Epithelial cell of prostate (primary cell): ENCODE measurements around the gene SNRNP70.
"Not testable (repeated sequence)": the region's sequence is repeated elsewhere in the genome, so short reads cannot be mapped to it uniquely, and the experiment has no call there.

Source experiments
- DNase-seq: peaks from one replicate; pipeline ENCODE4 v3.0.0-alpha.2; 2011; ENCODE audit warnings: low read depth, low spot score
- H3K27ac ChIP-seq: fragments of 450-650 bp; 2 replicates; pipeline ENCODE4 v1.5.1; 2017; ENCODE audit warnings: mild to moderate bottlenecking

SNRNP70 gene

DNA sequence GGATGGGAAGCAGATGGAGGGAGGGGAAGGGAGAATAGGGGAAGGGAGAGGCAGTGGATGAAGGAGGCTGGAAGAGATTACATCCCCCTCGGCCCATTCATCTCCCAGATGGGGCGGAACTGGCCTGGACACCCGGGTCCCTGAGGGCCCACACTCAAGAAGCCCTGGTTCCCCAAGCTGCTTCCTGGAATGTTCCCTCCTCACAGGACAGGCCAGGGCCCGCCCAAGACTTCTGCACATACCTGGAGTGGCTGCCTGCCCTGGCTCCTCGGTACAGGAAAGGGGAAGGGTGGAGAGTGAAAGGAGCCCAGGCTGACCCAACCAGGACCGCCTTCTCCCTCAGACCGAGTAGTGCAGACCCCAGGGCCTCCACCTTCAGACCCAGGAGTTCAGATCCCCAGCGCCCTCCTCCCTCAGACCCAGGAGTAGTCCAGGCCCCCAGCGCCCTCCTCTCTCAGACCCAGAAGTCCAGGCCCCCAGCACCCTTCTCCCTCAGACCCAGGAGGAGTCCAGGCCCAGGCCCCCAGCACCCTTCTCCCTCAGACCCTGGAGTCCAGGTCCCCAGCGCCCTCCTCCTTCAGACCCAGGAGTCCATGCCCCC is 21.1 kb upstream of the SNRNP70 start:
- H3K27ac ChIP-seq = peak overlapping the region; percentile 92
- no peak for DNase-seq

DNA sequence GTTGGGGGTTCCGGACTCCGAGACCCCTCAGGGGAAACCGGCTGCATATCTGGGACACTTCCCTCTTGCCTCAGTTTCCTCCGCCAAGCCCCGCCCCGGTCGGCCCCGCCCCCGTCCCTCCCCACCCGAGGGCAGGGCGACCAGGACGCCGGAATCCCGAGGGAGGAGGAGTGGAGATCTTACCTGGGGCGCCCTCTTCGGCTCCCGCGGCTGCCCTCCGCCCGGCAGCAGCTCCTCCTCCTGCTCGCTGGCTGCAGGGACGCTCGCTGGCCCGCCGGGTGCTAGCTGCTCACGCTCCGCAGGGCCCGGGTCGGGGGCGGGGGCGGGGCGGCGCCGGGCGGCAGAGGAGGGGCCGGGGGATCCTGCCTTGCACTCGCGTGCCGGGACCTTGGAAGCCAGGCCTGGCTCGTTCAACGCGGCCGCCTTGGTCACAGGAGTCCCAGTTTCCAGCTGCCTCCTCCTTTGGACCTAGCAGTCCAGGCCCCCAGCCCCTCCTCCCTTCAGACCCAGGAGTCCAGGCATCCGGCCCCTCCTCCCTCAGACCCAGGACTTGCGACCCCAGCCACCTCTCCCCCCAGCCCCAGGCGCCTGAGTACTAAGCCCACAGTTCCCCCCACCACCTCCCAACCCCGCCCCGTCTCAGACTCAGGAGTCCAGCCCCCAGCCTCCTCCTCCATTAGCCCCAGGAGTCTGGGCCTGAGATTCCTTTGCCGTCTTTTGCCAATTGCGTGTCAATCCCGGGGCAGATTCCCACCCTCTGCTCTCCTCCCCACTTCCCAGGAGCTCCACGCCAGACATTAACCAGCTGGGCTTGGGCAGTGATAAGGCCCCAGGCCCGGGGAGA is 20.3 kb upstream of the SNRNP70 start, which contains the start of gene NTF4:
Gene NTF4, minus strand, starts transcription at position 51 of the 844 bp plus-strand sequence. CDS start 2,821 bp downstream, outside the sequence.
- H3K27ac ChIP-seq = peak within 1 kb of the TSS; percentile 92

DNA sequence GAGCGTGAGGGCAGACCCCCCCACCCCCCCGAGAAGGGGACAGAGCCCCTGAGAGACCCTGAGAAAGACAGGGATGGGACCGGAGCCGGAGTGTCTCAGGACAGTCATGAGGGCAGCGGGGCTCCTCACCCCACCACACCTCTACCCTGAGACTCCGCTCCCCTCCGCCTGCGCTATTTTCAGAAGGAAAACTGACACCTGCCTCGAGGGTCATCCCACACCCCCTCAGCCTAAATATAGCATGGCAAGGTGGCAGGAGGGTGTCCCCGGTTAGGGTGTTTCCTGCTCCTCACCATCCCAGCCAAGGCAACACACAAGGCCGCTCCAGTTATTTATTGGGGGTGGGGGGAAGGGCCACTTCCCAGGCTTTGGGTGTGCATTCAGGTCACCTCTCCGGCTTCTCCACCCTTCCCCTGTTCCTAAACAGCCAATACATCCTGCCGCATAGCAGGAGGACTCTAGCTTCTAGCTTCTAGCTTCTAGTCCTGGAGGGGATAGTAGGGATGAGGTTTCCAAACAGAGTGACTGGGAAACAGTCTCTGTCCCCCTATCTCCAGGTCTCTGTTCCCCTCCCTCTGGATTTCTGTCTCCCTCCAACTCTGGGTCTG is 19.2 kb upstream of the SNRNP70 start:
- no peak overlapping the region for H3K27ac ChIP-seq
- no peak for DNase-seq

More for the DNA sequence above, 20.3 kb upstream of the SNRNP70 start, which contains the start of gene NTF4:
- no peak for DNase-seq

DNA sequence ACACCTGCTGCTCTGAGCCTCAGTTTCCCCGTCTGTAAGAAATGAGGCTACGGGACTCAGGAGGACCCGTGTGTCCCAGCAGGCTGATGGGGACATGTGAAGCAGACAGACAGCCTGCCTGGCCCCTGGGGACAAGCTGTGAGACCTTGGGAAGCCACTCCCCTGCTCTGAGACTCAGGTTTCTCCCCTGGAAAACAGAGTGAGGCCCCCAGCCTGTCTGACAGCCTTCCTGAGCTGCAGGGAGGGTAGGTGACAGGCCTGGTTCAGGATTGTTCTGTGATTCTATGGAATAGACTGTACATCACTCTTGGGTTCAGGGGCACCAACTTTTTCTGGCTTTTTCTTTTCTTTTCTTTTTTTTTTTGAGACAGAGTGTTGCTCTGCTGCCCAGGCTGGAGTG is 17.7 kb upstream of the SNRNP70 start:
- H3K27ac ChIP-seq = no peak overlapping the region
- DNase-seq = no peak

DNA sequence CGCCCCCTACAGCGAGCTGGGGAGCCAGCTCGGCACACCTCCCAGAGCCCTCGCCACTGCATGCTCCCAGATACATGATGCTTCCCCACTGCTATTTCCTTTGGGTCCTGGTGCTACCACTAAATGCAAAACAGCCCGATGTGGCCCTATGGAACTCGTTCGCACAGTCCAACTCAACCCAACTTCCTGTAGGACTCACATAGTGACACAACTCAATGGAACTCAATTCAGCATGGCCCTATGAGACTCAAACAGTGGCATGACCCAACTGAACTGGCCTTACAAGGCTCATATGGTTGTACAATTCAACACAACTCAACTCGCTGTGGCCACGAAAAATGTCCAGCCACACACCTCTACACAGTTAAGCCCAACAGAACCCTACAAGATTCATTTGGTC is 16.2 kb upstream of the SNRNP70 start:
- no peak overlapping the region for H3K27ac ChIP-seq
- no peak for DNase-seq

DNA sequence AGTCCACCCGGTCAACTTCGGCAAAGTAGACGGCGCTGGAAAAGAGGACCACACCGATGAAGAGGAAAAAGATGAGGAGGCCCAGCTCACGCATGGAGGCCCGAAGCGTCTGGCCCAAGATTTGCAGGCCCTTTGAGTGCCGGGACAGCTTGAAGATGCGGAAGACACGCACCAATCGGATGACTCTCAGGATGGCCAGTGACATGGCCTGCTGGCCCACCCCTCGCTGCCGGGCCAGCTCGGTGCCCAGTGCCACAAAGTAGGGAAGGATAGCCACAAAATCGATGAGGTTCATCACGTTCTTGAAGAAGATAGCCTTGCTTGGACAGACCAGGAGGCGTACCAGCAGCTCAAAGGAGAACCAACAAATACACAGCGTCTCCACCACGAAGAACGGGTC is 14.8 kb upstream of the SNRNP70 start:
- H3K27ac ChIP-seq = no peak overlapping the region
- no peak for DNase-seq

DNA sequence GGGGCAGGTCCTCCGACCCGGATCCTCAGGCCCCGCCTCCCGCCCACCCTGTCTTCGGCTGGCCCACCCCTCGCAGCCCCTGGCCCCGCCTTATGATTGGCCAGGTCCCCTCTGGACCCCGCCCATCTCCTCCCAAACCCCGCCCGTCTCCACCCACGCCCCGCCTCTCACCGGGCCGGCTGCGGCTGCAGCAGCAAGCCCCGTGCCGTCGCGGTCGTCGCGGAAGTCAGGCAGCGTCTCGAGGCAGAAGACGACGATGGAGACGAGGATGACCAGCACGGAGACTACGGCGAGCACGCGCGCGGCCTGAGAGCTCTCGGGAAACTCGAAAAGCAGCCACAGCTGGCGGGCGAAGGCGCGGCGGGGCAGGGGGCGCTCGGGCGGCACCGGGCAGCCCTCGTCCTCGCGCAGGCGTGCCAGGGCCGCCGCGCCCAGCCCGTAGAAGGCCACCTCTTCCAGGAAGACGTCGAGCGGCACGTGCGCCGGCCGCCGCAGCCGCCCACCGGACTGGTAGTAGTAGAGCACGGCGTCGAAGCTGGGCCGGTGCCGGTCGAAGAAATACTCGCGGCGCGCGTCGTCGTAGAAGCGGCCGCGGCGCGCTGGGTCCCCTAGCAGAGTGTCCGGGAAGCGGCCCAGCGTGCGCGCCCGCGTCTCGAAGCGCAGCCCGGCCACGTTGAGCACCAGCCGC is 13.2 kb upstream of the SNRNP70 start:
- no peak for DNase-seq
- H3K27ac ChIP-seq = no peak overlapping the region

DNA sequence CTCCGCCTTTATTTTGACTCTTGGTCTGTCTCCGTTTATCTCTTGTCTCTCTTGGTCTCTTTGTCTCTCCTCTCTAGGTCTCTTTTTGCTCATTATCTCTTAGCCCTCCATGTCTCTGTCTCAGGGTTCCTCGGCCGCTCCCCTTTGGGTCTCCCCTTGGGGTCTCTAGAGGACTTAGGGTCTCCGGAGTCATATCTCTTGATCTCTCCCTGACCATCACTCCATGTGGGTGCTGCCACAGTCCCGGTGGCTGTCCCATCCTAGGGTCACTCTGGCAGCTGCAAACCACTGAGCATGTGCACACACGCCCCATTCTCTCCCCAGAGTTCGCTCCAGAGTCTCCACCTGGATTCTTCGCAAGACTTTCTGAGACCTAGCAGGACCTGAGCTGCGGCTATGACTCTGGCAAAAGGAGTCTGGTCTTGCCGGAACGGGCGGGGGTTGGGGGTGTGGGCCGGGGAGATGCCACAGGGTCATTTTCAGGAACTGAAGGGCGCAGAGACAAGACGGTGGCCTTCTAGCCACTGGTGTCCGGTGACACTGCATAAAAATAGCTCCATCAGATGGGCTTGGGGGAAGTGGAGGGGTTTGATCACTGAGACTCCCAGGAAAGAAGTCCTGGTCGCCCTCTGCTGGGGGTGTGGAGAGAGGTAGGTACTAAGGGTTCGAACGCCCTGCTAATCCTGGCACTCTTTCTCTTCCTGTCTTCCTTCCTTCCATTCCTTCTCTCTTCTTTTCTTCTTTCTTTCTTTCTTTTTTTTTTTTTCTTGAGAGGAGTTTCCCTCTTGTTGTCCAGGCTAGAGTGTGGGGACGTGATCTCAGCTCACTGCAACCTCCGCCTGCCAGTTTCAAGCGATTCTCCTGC is 11.5 kb upstream of the SNRNP70 start:
- no peak for DNase-seq
- no peak overlapping the region for H3K27ac ChIP-seq

DNA sequence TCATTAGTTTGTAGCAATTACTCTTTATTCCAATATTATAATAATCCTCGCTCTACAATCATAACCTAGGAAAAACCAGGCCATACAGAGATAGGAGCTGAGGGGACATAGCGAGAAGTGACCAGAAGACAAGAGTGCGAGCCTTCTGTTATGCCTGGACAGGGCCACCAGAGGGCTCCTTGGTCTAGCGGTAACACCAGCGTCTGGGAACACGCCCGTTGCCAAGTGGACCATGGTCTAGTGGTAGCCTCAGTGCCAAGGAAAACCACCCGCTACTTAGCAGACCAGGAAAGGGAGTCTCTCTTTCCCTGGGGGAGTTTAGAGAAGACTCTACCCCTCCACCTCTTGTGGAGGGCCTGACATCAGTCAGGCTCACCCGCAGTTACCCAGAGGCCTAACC is 10.4 kb upstream of the SNRNP70 start:
- not testable (repeated sequence) for H3K27ac ChIP-seq, DNase-seq

DNA sequence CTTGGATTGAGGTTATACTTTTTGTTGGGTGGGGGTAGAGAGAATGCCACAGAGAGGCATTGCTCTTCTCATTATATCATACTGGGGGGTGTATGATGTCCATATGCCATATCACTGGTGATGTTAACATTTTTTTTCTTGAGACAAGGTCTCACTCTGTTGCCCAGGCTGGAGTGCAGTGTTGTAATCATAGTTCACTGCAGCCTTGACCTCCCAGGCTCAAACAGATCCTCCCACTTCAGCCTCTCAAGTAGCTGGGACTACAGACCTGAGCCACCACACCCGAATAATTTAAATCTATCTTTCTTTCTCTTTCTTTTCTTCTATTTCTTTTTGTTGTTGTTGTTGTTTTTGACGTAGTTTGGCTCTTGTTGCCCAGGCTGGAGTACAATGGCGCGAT is 4.9 kb upstream of the SNRNP70 start:
- no peak overlapping the region for H3K27ac ChIP-seq
- DNase-seq = no peak

DNA sequence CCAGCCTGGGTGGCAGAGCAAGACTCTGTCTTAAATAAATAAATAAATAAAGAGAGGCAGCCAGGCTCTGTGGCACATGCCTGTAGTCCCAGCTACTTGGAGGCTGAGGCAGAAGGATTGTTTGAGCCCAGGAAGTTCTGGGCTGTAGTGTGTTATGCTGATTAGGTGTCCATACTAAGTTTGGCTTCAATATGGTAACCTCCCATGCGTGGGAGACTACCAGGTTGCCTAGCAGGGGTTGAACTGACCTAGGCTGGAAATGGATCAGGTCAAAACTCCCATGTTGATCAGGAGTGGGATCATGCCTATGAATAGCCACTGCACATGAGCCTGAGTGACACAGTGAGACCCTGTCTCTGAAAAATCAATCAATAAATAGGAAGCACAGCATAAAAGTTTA is 4.0 kb upstream of the SNRNP70 start:
- DNase-seq = no peak
- no peak overlapping the region for H3K27ac ChIP-seq

DNA sequence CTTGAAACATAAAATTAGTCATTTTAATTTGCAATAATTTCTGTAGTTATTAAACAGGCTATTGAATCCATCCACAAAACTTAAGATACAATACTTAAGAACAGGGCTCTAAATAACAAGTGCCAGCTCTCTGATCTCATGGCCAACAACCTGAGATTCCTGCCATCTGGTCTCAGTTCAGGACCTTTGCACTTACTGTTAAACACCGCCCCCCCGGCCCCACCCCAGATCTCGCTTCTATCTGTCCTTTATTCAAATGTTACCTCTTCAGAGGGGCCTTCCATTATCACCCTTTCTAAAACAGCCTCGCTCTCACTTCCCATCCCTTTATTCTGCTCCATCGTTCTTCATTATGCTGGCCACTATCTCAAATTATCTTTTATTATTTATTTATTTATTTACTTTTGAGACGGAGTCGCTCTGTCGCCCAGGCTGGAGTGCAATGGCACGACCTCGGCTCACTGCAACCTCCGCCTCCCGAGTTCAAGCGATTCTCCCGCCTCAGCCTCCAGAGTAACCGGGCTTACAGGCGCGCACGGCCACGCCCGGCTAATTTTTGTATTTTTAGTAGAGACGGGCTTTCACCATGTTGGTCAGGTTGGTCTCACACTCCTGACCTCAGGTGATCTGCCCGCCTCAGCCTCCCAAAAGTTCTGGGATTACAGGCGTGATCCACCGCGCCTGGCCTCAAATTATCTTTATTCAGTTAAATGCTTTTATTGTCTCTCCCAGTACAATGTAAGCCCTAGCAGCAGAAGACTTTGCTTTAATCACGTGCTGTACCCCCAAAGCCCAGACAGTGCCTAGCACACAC is 838 bp upstream of the SNRNP70 start:
- H3K27ac ChIP-seq = peak overlapping the region; percentile 69
- DNase-seq = no peak

DNA sequence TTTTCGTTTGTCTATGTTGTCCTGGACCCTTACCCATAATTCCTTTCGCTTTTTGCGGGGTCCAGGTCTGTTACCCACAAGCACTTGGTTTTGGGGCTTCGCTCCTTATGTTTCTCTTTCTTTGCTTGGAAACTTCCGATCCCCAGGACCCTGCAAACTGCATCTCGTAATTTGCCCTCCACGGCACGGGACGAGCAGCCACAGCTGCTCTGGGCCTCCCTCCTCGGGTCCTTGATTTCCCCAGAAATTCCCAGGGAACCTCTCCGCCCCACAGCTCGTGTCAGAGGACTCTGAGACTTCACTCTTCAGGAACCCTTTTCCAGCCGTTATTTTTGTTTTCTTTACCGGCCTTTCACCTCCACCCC is 599 bp downstream of the SNRNP70 start:
- H3K27ac ChIP-seq = peak overlapping the region; percentile 69
- DNase-seq = no peak

DNA sequence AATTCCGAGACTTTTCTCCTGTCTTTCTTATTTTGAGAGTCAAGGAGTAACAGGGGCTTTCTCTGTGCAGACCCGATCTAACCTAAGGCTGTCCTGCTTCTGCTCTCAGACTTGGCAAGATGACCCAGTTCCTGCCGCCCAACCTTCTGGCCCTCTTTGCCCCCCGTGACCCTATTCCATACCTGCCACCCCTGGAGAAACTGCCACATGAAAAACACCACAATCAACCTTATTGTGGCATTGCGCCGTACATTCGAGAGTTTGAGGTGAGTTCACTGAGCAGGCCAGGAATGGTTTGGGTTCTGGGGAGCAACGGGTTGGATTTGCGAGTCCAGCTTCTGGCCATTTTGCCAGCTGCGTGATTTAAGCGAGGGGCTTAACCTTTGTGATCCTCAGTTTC is 1.0 kb downstream of the SNRNP70 start:
- no peak for DNase-seq
- H3K27ac ChIP-seq = no peak overlapping the region

DNA sequence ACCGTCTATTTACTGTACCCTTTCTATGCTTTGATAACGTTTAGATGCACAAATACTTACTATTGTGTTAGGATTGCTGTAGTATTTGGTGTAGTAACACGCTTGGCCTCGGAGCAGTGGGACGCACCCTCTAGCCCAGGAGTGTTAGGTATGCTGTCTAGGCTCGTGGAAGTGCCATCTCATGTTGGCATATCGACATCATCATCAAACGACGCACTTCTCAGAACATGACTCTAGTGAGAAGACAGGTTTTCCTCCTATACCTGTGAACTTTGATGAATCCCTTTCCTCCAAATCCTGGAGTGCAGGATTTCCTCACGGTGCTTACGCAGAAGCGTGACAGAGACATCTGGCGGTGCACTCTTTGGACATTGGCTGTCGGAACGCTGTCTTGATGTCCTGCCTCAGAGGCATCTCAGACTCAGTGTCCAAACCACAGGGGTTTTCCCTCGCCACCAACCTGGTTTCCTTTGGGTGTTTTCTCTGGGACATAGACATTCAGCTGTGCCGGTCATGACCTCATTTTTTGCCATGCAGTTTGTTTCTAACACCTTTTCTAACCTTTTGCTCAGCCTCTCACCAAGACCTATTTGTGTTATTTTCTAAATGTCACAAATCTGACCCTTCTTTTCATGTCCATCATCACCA is 6.3 kb downstream of the SNRNP70 start:
- no peak overlapping the region for H3K27ac ChIP-seq
- no peak for DNase-seq

DNA sequence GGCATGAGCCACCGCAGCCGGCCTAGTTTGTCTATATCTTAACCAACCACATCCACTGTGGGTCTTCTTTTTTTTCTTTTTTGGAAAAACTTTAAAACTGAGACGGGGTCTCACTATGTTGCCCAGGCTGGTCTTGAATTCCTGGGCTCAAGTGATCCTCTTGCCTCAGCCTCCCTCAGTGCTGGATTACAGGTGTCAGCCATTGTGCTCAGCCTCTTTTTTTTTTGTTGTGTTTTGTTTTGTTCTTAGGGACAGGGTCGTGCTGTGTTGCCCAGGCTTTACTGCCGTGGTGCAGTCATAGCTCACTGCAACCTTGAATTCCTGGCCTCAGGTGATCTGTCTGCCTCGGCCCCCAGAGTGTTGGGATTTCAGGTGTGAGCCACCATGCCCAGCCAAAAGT is 7.4 kb downstream of the SNRNP70 start:
- DNase-seq = no peak
- H3K27ac ChIP-seq = no peak overlapping the region

DNA sequence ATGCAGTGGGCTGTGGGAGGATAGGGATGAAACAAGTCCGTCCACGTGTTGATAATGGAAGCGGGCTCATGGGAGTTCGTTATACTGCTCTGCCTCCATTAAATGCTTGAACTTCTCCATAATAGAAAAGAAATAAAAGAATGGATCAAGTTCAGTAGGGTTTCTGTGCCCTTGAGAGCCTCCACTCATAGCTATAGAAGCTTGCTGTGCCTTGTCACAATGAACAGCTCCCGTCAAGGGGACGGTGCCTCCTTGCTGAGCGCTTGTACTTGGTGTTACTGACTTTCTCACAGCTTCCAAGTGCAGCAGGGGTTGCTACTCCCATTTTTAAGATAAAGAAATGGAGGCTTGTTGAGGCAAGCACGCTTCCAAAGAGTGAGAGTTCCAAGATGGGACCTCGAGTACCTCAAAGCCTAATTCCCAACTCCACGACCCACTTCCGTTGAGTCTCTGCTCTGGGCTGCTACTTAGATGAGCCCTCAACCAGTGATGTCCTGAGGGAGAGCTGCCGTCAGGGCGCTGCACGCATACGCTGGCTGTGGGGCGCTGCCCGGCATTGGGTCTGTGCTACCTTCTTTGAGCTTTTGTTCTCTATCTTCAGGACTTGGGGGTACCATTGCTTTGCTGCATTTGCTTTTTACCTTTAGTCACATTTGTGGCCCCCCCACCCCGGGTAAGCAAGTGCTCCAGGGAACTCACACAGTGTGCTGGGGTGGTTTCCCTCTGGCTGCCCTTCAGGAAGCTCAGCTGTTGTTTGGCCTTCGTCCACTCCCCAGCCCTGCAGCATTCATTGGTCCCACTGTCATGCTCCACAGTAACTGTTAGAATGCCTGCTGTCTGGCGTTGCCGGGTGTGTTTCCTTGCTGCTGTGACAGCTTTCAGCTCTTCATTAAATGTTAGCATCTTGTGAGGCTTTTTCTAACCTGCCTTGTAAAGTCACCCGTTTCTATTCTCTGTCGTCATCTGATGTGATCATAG is 9.5 kb downstream of the SNRNP70 start:
- no peak for DNase-seq

More for the DNA sequence above, 9.5 kb downstream of the SNRNP70 start:
- H3K27ac ChIP-seq = no peak overlapping the region
